Smooth muscle cell (in vitro differentiated cells): Measurements from ENCODE around the gene ZBTB39. TPM values are rescaled to one million over a fixed set of nuclear protein-coding genes. Genes with fewer than 3 reads are reported as not detected.

ENCODE experiments used
- DNase-seq: peaks from one replicate; lab custom pipeline; 2025; ENCODE audit not compliant: unreplicated experiment; lab: John Stamatoyannopoulos, UW
- H2AFZ ChIP-seq: fragments of 200-600 bp; sonication (generic); 2 replicates; pipeline ENCODE4 v1.6.0; 2016; ENCODE audit warnings: antibody characterized with exemption, low read depth, mild to moderate bottlenecking
- H3F3A ChIP-seq: fragments of 200-600 bp; sonication (generic); 2 replicates; pipeline ENCODE4 v1.6.0; 2017; ENCODE audit warnings: antibody characterized with exemption, low read depth
- H3K27ac ChIP-seq: fragments of 200-600 bp; sonication (generic); 2 replicates; pipeline ENCODE4 v1.5.1; 2016; ENCODE audit warnings: low read depth, mild to moderate bottlenecking
- H3K27me3 ChIP-seq: fragments of 200-600 bp; sonication (generic); 2 replicates; pipeline ENCODE4 v1.6.1; 2016; ENCODE audit warnings: low read depth, mild to moderate bottlenecking
- H3K36me3 ChIP-seq: fragments of 200-600 bp; sonication (generic); 2 replicates; pipeline ENCODE4 v1.5.1; 2016; ENCODE audit warnings: low read depth
- H3K4me1 ChIP-seq: fragments of 200-600 bp; sonication (generic); 2 replicates; pipeline ENCODE4 v1.5.1; 2016; ENCODE audit warnings: low read depth
- H3K4me2 ChIP-seq: fragments of 200-600 bp; sonication (generic); 2 replicates; pipeline ENCODE4 v1.6.0; 2016; ENCODE audit warnings: mild to moderate bottlenecking
- H3K4me3 ChIP-seq: fragments of 200-600 bp; sonication (generic); 2 replicates; pipeline ENCODE4 v1.5.1; 2016; ENCODE audit warnings: mild to moderate bottlenecking
- H3K79me2 ChIP-seq: fragments of 200-600 bp; sonication (generic); 2 replicates; pipeline ENCODE4 v1.6.0; 2016; ENCODE audit warnings: low read depth, mild to moderate bottlenecking
- H3K9ac ChIP-seq: fragments of 200-600 bp; sonication (generic); 2 replicates; pipeline ENCODE4 v1.6.0; 2016; ENCODE audit warnings: low read depth
- H3K9me3 ChIP-seq: fragments of 200-600 bp; sonication (generic); replicated peaks from 2 replicates; pipeline ENCODE4 v1.5.1; 2016; ENCODE audit warnings: low read depth
- H4K20me1 ChIP-seq: fragments of 200-600 bp; sonication (generic); 2 replicates; pipeline ENCODE4 v1.6.0; 2016; ENCODE audit warnings: low read depth
- CTCF ChIP-seq: fragments of 200-600 bp; sonication (generic); IDR thresholded peaks from 2 replicates; pipeline ENCODE4 v1.5.1; 2017; ENCODE audit warnings: borderline replicate concordance, mild to moderate bottlenecking, antibody characterized with exemption; ENCODE audit not compliant: insufficient read depth, poor library complexity, severe bottlenecking
- WGBS: methylation state at CpG from one replicate; pipeline ENCODE4 v1.1.7; 2016; ENCODE audit warnings: low lambda C conversion rate; 5-methylcytosine and 5-hydroxymethylcytosine counted together
- polyA plus RNA-seq: library from polyadenylated mRNA; unstranded; fragments of >200 nt; fragmentation: Nextera tagmentation; extraction: Ambion mirVana; gene quantifications from 2 replicates; pipeline ENCODE4 v1.2.1, GENCODE V29; 2016
- total RNA-seq: library from RNA; depleted of rRNA; stranded (reverse); fragments of >200 nt; gene quantifications from 2 replicates; pipeline ENCODE4 v1.2.3, GENCODE V29; 2014

Gene ZBTB39
- total and polyA plus RNA-seq, 2 experiments from 2014 or later: 3.6 to 8.5 TPM

GRCh38 chr12:56951582-56952339, 54.6 kb downstream of the ZBTB39 start:
- no peaks in the 10 kb centered on the region for H3K36me3 ChIP-seq
- no peaks in the 10 kb centered on the region for H3K4me1 ChIP-seq
- H3K27me3 ChIP-seq: no peaks in the 10 kb centered on the region
- no peaks in the 10 kb centered on the region for H4K20me1 ChIP-seq
- no peak for TF ChIP-seq CTCF
- H3K27ac ChIP-seq: no peak overlapping the region
- H2AFZ ChIP-seq: no peak overlapping the region
- H3F3A ChIP-seq: no peaks in the 10 kb centered on the region
- WGBS: 90% methylated on average over 11 of the region's 11 CpGs
- H3K4me3 ChIP-seq: no peak overlapping the region
- no peaks in the 10 kb centered on the region for H3K9me3 ChIP-seq
- H3K9ac ChIP-seq: no peak overlapping the region
- no peak for DNase-seq
- H3K4me2 ChIP-seq: no peak overlapping the region
- H3K79me2 ChIP-seq: no peaks in the 10 kb centered on the region

- 98% methylated on average over 2 of the region's 2 CpGs for WGBS
- Histone ChIP-seq H3K27ac (no peak overlapping the region), H3K36me3 (no peaks in the 10 kb centered on the region), H3K27me3 (no peaks in the 10 kb centered on the region), H3K9me3 (no peaks in the 10 kb centered on the region), H4K20me1 (no peaks in the 10 kb centered on the region), H3F3A (no peaks in the 10 kb centered on the region), H3K4me1 (no peaks in the 10 kb centered on the region), H3K79me2 (no peaks in the 10 kb centered on the region), H3K4me2 (no peak overlapping the region), H3K4me3 (no peak overlapping the region), H3K9ac (no peak overlapping the region), H2AFZ (no peak overlapping the region)
- DNase-seq: no peak
- TF ChIP-seq CTCF: no peak
These were observed 57.5 kb downstream of the ZBTB39 start for GRCh38 chr12:56948881-56949280.

Other genes with a start within 250 kb of the ZBTB39 start
- gene HSD17B6, start 243.2 kb downstream of the ZBTB39 start, total RNA-seq: 8.9 and 14.8 TPM in 2 replicates
- gene HSD17B6, start 243.2 kb downstream of the ZBTB39 start, polyA plus RNA-seq: 12.9 and 14.1 TPM in 2 replicates
- 1.1 and 4.4 TPM in 2 replicates for gene SDR9C7, start 72.1 kb downstream of the ZBTB39 start, total RNA-seq
- gene SDR9C7, start 72.1 kb downstream of the ZBTB39 start, polyA plus RNA-seq: 0.83 and 0.97 TPM in 2 replicates
- gene RDH16, start 48.9 kb downstream of the ZBTB39 start, total RNA-seq: 0.94 and 2.0 TPM in 2 replicates
- 0.55 and 3.4 TPM in 2 replicates for gene RDH16, start 48.9 kb downstream of the ZBTB39 start, polyA plus RNA-seq
- gene TAC3, start 10.0 kb upstream of the ZBTB39 start, total RNA-seq: 0.90 and 6.3 TPM in 2 replicates
- gene TAC3, start 10.0 kb upstream of the ZBTB39 start, polyA plus RNA-seq: 1.7 and 4.1 TPM in 2 replicates
- not detected in 2 replicates for gene MYO1A, start 43.6 kb upstream of the ZBTB39 start, total RNA-seq
- gene MYO1A, start 43.6 kb upstream of the ZBTB39 start, polyA plus RNA-seq: not detected in 2 replicates
- gene NEMP1, start 72.2 kb upstream of the ZBTB39 start, total RNA-seq: 8.9 and 12.6 TPM in 2 replicates
- 3.2 and 4.0 TPM in 2 replicates for gene NEMP1, start 72.2 kb upstream of the ZBTB39 start, polyA plus RNA-seq
- gene NAB2, start 82.6 kb upstream of the ZBTB39 start, total RNA-seq: 57.8 and 58.3 TPM in 2 replicates
- 37.9 and 39.7 TPM in 2 replicates for gene NAB2, start 82.6 kb upstream of the ZBTB39 start, polyA plus RNA-seq
- gene STAT6, start 104.8 kb upstream of the ZBTB39 start, total RNA-seq: 39.1 and 56.8 TPM in 2 replicates
- 38.7 and 48.5 TPM in 2 replicates for gene STAT6, start 104.8 kb upstream of the ZBTB39 start, polyA plus RNA-seq
- 80.3 and 95.4 TPM in 2 replicates for gene LRP1, start 121.9 kb upstream of the ZBTB39 start, total RNA-seq
- 75.3 and 83.1 TPM in 2 replicates for gene LRP1, start 121.9 kb upstream of the ZBTB39 start, polyA plus RNA-seq
- not detected in 2 replicates for gene LRP1-AS, start 141.1 kb upstream of the ZBTB39 start, total RNA-seq
- gene LRP1-AS, start 141.1 kb upstream of the ZBTB39 start, polyA plus RNA-seq: not detected in 2 replicates
- gene NXPH4, start 210.2 kb upstream of the ZBTB39 start, total RNA-seq: 1.6 and 3.9 TPM in 2 replicates
- gene NXPH4, start 210.2 kb upstream of the ZBTB39 start, polyA plus RNA-seq: 8.5 and 10.7 TPM in 2 replicates
- gene SHMT2, start 223.2 kb upstream of the ZBTB39 start, total RNA-seq: 82.1 and 117 TPM in 2 replicates
- 107 TPM in 2 replicates for gene SHMT2, start 223.2 kb upstream of the ZBTB39 start, polyA plus RNA-seq
- 1.4 TPM in 1 of 2 replicates, not detected in the other for gene STAC3, start 244.6 kb upstream of the ZBTB39 start, total RNA-seq
- not detected in 2 replicates for gene STAC3, start 244.6 kb upstream of the ZBTB39 start, polyA plus RNA-seq